A172 (cell line): ENCODE measurements around the gene TRPV2. TPM values are rescaled to one million over a fixed set of nuclear protein-coding genes. Genes with fewer than 3 reads are reported as not detected.
A peak's percentile ranks its signal among the peaks of the same experiment; 100 is the strongest.

Experiments
- DNase-seq: peaks from one replicate; pipeline ENCODE4 v3.0.0-alpha.2; 2015; ENCODE audit warnings: low spot score
- total RNA-seq: library from RNA; depleted of rRNA; stranded (reverse); fragments of >200 nt; shearing (Covaris generic); gene quantifications from 2 replicates; pipeline ENCODE4 v1.2.3, GENCODE V29; 2014

Gene TRPV2
- total RNA-seq, 1 experiment from 2014 or later = not detected

DNA sequence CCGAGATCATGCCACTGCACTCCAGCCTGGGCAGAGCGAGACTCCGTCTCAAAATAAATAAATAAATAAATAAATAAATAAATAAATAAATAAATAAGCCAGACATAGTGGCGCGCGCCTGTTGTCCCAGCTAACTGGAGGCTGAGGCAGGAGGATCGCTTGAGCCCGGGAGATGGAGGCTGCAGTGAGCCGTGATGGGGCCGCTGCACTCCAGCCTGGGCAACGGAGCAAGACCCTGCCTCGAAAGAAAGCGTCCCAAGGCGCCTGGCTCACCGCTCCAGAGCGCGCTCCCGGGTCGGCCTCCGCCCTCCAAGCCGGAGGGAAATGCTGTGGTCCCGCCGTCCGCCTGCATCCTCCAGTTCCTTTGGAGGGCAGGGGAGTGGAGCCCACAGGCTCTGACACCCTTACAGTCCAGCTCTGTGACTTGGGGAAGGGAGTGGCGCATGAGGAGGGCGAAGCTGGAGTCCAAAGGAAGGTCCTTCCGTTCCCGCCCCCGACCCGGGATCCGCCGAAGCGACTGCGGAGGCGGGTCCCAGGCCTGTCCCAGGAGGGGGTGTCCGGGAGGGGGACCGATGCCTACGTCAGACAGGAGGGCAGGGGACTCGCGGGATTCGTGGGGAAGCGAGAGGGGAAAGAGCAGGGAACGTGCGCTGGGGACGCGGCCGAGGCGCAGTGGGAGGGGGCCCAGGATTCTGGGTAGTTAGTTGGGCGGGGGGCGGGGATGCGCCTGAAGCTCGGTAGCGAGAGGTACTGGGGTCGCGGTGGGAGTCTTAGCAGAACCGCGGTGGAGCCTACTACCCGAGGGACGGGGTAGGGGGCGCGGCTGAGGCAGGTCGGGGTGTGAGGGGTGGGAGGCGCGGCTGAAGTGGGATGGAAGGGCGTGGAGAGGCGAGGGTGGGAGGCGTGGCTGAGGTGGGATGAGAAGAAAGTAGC lies 8.4 kb upstream of the TRPV2 start:
- DNase-seq = no peak

DNA sequence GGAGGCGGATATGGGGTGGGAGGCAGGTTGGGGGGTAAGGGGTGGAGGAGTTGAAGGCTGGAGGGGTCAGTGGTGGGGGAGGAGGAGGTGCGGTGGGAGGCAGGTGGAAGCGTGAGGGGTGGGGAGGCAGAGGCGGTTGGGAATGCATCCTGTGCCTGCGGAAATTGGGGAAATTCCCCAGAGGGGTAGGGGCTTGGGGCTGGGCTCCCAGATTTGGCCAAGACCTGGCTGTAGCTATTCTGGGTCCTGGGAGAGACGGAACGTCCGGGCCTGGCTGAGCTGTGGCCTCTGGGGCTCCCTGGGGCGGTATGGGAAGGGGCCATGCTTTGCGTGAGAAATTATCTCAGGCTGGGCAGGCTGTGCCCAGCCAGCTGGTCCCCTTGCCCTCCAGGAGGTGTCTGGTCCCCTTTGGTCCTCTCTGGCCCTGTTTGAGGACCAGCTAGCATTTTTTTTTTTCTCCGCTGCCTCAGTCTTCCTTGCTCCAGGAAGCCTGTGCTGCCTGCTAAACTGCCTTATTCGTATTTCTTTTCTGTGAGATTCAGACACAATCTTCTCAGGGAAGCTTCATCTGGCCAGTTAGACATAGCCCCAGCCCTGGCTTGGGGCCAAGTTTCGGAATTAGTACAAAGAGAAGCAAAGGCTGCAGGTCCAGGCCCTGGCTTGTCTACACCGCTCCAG lies 7.3 kb upstream of the TRPV2 start:
- no peak for DNase-seq

DNA sequence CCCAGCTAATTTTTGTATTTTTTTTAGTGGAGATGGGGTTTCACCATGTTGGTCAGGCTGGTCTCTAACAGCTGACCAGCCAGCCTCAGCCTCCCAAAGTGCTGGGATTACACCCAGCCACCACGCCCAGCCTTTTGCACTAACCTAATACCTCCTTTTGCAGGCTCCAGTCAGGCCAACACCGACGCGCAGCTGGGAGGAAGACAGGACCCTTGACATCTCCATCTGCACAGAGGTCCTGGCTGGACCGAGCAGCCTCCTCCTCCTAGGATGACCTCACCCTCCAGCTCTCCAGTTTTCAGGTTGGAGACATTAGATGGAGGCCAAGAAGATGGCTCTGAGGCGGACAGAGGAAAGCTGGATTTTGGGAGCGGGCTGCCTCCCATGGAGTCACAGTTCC lies 2.0 kb downstream of the TRPV2 start:
- no peak for DNase-seq

DNA sequence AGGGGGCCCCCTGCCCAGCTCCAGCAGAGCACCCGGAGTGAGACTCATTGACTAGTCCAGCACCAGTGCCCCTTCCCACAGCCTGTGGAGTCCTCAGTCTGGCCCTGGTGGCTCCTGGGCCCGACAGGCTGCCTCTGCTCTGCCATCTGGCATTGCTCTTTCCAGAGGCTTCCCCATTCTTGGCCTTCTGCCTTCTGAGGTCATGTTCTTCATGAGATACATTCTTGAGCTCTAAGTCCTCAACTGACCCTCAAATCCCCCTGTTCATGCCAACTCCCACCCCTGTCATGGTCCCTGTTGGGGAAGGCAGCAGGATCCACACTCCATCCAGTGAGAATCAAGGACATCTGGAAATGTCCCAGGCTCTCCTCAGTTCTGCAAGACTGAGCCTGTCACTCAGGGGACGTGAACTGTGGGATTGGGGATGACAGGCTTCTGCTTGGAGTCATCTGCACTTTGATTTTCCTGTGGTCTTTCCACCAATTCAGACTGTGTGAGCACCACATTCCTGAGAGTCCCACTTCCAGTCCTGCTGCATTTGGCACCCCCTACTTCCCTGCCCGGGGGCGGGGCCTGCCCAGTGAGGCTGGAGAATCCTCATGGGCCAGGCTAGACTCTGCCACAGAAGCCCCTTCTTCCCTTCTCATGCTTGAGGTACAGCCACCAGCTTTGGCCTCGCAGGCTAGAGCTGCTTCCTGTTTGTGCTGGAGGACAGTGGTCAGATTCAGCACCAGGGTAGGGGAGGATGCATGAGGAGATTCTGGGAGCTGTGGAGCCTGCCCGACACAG lies 2.7 kb downstream of the TRPV2 start:
- peak; percentile 36 for DNase-seq

DNA sequence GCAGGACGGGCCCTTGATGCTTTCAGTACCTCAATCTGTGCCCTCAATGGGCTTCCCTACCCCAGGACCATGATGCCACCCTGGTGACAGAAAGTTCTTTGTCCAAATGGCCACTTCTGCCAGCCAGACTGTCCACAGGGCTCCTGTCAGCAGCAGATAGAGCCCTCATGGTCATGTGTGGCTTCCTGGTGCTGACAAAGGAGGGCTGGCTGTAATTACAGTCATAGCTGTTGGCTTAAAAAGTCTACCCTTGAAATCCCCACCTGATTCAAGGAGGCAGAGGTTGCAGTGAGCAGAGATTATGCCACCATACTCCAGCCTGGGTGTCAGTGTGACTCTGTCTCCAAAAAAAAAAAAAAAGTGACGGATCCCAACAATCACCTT lies 3.3 kb downstream of the TRPV2 start:
- no peak for DNase-seq

DNA sequence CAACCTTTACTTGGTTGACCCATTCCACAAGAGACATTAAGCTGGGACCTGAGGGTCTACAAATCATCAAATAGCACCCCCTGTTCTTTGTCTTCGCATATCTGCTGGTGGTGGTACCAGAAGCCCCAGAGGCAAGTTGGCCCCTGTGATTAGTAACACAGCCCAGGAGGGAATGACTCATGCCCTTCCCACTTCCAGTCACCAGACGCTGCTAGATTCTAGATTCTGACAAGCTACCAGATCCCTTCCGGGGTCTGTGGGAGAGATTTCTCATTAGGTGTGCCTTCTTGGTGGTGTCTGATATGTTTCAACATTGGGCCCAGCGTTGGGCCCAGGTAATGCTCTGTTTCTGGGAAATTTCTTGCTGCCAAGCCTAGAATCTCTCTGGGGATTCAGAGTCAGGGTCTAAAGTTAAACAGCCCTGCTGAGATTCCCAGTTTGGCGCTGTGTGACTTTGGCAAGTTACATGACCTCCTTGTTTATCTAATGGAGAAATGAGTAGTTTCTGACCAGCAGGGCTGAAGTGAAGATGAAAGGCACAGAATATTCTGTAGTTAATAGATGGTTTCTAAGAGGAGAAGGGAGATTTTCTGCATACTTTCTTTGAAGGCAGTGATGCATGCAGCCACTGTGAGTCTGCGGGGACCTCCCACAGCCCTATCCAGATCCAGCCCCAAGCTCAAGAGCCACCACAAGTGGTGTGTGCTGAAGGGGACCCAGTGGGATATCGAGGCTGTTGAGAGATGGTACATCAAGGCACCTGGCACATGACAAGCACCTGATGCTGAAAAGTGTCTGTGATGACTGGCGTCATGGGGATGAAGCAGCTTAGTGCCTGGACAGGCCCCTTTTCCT lies 3.9 kb downstream of the TRPV2 start:
- DNase-seq = peak; percentile 96

DNA sequence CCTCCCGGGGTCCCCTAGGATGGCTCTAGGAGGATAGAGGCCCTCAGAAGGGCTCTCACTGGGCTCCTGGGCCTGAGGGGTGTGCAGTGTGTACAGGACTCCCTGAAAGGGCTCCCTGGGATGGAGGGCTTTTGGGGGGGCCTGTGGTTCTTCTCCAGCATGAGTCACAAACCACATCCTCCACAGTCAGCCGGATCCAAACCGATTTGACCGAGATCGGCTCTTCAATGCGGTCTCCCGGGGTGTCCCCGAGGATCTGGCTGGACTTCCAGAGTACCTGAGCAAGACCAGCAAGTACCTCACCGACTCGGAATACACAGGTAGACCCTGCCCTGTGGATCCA lies 4.5 kb downstream of the TRPV2 start:
- DNase-seq = peak; percentile 92

DNA sequence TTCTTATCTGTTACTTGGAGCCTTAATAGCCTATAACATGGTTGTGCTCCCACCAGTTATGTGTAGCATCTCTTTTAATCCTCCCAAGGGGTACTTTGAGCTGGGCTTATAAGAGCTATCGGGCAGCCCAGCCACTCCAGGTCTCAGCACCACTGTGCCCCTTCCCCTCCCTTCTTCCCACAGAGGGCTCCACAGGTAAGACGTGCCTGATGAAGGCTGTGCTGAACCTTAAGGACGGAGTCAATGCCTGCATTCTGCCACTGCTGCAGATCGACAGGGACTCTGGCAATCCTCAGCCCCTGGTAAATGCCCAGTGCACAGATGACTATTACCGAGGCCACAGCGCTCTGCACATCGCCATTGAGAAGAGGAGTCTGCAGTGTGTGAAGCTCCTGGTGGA lies 7.0 kb downstream of the TRPV2 start:
- no peak for DNase-seq

DNA sequence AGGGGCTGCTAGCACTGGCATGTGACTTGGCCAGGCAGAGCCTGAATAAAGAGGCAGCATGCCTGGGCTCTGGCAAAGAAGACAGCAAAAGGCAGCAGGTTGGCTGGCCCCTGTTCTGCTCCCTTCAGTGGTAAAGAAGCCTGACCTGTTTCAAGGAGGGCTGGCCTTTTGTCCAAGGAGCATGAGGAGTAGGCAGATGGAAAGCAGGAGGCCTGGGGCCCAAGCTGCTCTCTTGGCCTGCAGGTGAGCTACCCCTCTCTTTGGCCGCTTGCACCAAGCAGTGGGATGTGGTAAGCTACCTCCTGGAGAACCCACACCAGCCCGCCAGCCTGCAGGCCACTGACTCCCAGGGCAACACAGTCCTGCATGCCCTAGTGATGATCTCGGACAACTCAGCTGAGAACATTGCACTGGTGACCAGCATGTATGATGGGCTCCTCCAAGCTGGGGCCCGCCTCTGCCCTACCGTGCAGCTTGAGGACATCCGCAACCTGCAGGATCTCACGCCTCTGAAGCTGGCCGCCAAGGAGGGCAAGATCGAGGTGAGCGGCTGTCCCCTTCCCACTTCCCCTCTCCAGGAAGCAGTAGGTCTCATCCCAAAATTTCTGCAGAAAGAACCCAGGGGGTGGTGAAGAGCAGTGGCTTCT lies 8.0 kb downstream of the TRPV2 start:
- no peak for DNase-seq

DNA sequence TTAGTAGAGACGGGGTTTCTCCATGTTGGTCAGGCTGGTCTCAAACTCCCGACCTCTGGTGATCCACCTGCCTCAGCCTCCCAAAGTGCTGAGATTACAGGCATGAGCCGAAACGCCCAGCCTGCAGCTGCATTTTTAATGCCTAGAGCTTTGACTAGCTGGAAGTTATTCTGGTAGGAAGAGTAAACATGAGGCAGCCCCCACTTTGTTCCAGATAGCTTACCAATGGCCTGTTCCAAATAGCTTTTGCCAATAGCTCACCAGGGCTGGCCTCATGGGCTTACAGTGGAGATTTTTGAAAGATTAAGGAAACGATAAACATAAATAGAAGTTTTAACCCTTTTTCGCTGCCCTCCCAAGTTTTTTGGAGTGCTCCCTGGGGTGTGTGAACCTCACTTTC lies 9.8 kb downstream of the TRPV2 start:
- DNase-seq = no peak

DNA sequence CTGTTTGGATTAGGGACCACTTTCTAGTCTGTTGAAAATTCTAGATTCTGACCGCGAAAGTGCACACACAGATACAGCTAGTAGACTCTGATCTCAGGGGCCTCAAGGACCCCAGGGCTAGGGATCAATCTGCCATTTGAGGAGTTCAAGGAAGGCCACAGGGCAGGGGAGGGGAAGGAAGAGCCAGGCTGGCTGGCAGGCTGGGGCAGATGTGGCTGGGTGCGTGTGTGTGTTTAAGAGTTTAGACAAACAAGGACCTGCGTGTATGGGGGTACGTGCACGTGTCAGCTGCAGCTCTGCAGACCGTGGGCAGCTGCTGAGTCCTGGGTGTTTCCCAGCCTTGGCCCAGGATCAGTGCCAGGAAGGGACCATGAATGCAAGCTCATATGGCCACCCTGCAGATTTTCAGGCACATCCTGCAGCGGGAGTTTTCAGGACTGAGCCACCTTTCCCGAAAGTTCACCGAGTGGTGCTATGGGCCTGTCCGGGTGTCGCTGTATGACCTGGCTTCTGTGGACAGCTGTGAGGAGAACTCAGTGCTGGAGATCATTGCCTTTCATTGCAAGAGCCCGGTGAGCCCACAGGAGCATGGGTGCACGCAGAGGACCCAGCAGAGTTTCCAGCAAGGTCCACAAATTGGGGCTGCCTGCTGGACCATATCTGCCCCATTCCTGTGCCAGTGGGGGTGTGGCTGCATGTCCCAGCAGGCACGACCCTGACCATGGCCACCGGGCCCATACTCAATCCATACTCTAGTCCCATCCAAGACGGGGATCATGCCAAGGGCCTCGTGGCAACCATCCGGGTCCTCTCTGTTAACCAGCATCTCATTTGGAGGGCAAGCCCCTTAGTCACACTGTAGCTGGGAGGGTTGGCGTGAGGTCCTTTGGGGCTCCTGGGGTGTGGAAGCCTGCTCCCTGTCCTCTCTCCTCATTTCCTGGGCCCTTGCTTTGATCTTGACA lies 10.6 kb downstream of the TRPV2 start:
- DNase-seq = no peak

DNA sequence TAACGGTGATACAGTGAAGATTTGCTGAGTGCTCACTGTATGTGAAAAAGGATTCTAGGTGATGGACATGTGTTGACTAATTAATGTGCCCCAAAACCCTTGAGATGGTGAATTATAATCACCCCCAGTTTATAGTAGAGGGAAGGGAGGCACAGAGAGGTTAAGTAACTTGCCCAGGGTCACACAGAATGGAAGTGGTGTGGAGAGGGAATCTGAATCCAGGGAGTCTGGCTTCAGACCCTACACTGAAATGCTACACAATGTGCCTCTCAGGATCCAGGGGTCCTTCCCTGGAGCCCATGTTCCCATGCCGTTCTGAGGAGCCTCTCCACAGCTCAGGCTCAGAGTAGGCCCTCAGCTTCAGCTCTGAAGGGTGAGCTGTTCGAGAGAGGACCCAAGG lies 11.6 kb downstream of the TRPV2 start:
- no peak for DNase-seq

DNA sequence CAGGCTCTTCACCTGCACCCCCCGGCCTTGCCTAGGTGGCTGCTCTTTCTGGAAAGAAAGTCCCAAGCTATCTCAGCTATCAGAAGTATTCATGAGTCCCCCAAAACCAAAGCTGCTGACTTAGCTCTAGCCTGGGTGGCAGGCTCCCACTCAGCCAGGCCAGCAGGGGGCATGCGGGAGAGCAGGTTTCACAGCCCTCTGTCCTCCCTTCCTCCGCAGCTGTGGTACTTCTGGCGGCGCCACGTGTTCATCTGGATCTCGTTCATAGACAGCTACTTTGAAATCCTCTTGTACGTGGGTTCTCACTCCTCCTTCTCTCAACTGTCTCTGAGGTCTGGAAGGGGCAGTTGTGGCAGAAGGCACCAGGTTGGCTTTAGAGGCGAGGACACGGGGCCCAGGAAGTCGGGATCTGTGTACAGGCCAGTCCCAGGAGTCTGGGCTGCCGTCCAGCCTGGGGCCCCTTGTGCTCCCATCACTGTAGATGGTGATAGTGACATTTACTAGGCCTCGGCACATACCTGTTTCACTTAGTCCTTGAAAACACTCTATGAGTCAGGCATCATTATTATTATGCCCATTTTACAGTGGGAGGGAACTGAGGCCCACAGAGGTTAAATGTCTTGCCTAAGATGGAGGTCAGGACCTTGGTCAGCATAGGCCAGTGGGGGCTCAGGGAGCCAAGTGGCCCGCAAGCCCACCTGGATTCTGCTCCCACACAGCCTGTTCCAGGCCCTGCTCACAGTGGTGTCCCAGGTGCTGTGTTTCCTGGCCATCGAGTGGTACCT lies 12.9 kb downstream of the TRPV2 start:
- no peak for DNase-seq

DNA sequence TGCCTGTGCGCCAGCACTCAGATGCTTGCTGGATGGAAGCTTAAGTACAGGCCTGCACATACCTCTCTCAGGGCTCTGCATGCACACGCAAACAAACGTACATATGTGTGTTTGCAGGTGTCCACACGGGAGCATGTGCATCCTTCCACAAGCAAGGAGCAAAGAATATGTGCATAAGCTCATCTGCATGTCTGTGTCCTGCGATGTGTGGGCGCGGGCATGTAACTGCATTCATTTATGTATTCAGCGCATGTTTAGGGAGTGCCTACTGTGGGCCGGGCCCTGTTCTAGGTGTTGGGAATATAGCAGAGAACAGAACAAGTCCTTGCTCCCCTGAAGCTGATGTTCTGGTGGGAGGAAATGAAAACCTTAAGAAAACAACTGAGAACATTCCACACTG lies 13.7 kb downstream of the TRPV2 start:
- no peak for DNase-seq

DNA sequence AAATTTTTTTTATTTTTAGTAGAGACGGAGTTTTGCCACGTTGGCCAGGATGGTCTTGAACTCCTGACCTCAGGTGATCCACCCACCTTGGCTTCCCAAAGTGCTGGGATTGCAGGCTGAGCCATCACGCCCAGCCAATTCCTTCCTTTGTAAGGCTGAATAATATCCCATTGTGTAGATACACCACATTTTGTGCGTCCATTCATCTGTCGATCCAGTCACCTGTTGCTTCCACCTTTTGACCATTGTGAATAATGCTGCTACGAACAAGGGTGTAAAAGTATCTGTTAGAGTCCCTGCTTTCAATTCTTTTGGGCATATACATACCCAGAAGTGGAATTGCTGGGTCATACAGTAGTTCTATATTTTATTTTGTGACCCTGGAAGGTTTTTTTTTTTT lies 15.3 kb downstream of the TRPV2 start:
- DNase-seq = no peak

DNA sequence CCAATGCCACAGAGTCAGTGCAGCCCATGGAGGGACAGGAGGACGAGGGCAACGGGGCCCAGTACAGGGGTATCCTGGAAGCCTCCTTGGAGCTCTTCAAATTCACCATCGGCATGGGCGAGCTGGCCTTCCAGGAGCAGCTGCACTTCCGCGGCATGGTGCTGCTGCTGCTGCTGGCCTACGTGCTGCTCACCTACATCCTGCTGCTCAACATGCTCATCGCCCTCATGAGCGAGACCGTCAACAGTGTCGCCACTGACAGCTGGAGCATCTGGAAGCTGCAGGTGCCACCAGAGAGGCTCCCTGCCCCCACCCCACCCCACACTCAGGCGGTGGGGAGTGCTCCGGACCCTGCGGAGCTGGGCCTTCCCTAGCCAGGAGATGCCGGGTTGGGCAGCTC lies 16.6 kb downstream of the TRPV2 start:
- DNase-seq = no peak

DNA sequence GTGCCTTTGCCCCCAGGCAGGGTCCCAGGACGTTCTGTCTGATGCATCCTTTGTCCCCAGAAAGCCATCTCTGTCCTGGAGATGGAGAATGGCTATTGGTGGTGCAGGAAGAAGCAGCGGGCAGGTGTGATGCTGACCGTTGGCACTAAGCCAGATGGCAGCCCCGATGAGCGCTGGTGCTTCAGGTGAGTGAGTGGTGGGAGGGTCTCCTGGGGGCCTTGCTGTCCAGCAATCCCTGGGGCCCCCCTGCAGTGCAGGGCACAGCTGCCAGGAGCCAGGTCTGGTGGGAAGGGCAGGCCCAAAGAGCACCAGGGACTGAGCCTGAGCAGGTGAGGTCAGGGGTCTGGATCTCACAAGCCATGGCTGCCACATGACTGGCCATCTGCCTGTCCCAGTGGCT lies 18.1 kb downstream of the TRPV2 start:
- DNase-seq = no peak

DNA sequence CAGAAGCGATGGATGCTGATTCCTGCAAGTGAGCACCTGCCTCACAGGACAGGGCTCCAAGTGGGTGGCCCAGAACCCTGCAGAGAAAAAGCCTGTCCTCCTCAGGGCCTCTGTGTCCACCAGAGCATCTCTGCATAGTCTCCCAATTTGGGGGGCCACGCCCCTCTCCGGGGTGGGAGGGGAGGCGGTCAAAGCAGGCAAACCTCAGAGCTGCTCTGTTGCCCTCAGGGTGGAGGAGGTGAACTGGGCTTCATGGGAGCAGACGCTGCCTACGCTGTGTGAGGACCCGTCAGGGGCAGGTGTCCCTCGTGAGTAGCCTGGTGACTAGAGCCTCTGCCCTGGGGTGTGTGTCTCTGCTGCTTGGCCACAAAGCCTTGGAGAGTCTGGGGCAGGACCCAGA lies 19.3 kb downstream of the TRPV2 start:
- no peak for DNase-seq
